OCI-LY3 (cell line): ENCODE results near the gene FCHSD1.

Source experiments
- H2AFZ ChIP-seq: fragments of 200-600, 300-600 bp; shearing (Covaris generic); 2 replicates; pipeline ENCODE4 v1.6.0; 2014; ENCODE audit warnings: antibody characterized with exemption, low read depth, low read length
- H3K27ac ChIP-seq: fragments of 200-600, 300-600 bp; sonication (generic); 2 replicates; pipeline ENCODE4 v1.5.1; 2014; ENCODE audit warnings: mild to moderate bottlenecking, low read length, moderate library complexity, mixed read lengths
- H3K27me3 ChIP-seq: fragments of 200-600, 300-600 bp; sonication (generic); 2 replicates; pipeline ENCODE4 v1.6.1; 2014; ENCODE audit warnings: low read depth, low read length, mixed read lengths
- H3K36me3 ChIP-seq: fragments of 200-600, 300-600 bp; sonication (generic); replicated peaks from 2 replicates; pipeline ENCODE3; 2014; ENCODE audit warnings: low read depth, low read length, mixed read lengths
- H3K4me1 ChIP-seq: fragments of 300-600, 200-600 bp; sonication (generic); 2 replicates; pipeline ENCODE4 v1.6.1; 2014; ENCODE audit warnings: low read length, mixed read lengths
- H3K4me2 ChIP-seq: fragments of 200-600, 300-600 bp; sonication (generic); 2 replicates; pipeline ENCODE4 v1.6.1; 2014; ENCODE audit warnings: low read length, mixed read lengths
- H3K4me3 ChIP-seq: fragments of 300-600, 200-600 bp; sonication (generic); 2 replicates; pipeline ENCODE4 v1.5.1; 2014; ENCODE audit warnings: antibody characterized with exemption, mild to moderate bottlenecking, low read length, moderate library complexity
- H3K79me2 ChIP-seq: fragments of 300-600, 200-600 bp; shearing (Covaris generic); 2 replicates; pipeline ENCODE4 v1.6.1; 2014; ENCODE audit warnings: mild to moderate bottlenecking, low read length, mixed read lengths
- H3K9ac ChIP-seq: fragments of 300-600, 200-600 bp; shearing (Covaris generic); 2 replicates; pipeline ENCODE4 v1.6.0; 2014; ENCODE audit warnings: mild to moderate bottlenecking, low read length, moderate library complexity
- H3K9me3 ChIP-seq: fragments of 200-600, 300-600 bp; shearing (Covaris generic); 2 replicates; pipeline ENCODE4 v1.6.1; 2014; ENCODE audit warnings: low read length, mixed read lengths; ENCODE audit not compliant: insufficient read depth
- H4K20me1 ChIP-seq: fragments of 200-600, 300-600 bp; sonication (generic); 2 replicates; pipeline ENCODE4 v1.6.1; 2016; ENCODE audit warnings: low read length, mixed read lengths; ENCODE audit not compliant: insufficient read depth
- EZH2phosphoT487 ChIP-seq: fragments of 200-600 bp; shearing (Covaris generic); IDR thresholded peaks from 2 replicates; pipeline ENCODE4 v1.6.1; 2018; ENCODE audit warnings: antibody characterized with exemption, mixed run types, low read depth
- TF ChIP-seq, protein P1 (sequence below): fragments of 200-600, 300-600 bp; sonication (generic); IDR thresholded peaks from 2 replicates; pipeline ENCODE4 v1.5.1; 2014; ENCODE audit warnings: antibody characterized with exemption, low read length, low read depth

Gene FCHSD1

DNA sequence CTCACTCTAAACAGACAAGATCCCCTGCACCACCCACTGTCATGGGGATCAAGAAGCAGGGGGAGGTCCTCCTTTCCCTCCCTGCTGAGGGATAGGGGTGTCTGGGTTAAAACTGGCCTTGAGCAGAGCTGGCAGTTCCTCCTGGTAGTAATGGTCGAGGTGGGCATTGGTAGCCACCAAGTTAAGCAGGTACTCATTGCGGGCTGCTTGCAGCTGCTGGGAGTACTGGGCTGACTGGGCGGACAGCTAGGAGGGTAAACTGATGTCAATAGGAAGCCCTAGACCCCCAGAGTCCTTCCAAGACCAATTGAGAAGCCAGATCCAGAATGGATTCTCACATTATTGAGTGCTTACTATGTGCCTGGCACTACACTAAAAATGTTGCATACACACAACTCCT is 3.4 kb downstream of the FCHSD1 start:
- Histone ChIP-seq H3K9me3 (no peaks in the 10 kb centered on the region), H2AFZ (no peak overlapping the region), H3K27ac (no peak overlapping the region), H3K27me3 (no peaks in the 10 kb centered on the region), H3K4me3 (no peak overlapping the region), H3K4me2 (no peak overlapping the region), H3K9ac (no peak overlapping the region), H4K20me1 (no peaks in the 10 kb centered on the region), H3K4me1 (peaks cover 4% of the 10 kb centered on the region), H3K79me2 (no peaks in the 10 kb centered on the region), H3K36me3 (no peaks in the 10 kb centered on the region)
- TF ChIP-seq, protein P1, sequence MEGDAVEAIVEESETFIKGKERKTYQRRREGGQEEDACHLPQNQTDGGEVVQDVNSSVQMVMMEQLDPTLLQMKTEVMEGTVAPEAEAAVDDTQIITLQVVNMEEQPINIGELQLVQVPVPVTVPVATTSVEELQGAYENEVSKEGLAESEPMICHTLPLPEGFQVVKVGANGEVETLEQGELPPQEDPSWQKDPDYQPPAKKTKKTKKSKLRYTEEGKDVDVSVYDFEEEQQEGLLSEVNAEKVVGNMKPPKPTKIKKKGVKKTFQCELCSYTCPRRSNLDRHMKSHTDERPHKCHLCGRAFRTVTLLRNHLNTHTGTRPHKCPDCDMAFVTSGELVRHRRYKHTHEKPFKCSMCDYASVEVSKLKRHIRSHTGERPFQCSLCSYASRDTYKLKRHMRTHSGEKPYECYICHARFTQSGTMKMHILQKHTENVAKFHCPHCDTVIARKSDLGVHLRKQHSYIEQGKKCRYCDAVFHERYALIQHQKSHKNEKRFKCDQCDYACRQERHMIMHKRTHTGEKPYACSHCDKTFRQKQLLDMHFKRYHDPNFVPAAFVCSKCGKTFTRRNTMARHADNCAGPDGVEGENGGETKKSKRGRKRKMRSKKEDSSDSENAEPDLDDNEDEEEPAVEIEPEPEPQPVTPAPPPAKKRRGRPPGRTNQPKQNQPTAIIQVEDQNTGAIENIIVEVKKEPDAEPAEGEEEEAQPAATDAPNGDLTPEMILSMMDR, result no peak
- TF ChIP-seq EZH2phosphoT487, result no peak

DNA sequence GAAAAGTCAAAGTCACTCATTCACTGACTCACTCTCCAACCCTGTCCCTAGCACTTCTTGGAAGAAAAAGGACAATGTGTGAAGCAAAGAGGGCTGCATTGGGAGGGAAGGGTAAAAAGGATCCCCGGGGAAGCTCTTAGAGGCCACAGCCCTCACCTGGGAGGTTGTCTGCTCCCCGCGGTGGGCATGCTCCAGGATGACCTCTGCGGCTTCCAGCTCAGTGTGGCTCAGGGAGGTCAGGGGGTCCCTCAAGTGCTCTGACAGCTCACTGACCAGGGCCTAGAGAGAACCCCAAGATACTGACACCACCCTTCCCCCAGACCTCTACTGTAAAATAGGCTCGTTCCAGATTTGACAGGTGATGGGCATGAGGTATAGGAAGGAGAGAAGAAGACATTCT is 4.0 kb downstream of the FCHSD1 start:
- no peaks in the 10 kb centered on the region for H3K36me3 ChIP-seq
- no peak overlapping the region for H3K4me2 ChIP-seq
- H3K4me1 ChIP-seq, result peaks cover 4% of the 10 kb centered on the region
- H3K4me3 ChIP-seq, result no peak overlapping the region
- TF ChIP-seq EZH2phosphoT487, result no peak
- TF ChIP-seq, protein P1, result no peak
- no peak overlapping the region for H3K27ac ChIP-seq
- no peaks in the 10 kb centered on the region for H3K9me3 ChIP-seq
- no peak overlapping the region for H3K9ac ChIP-seq
- no peaks in the 10 kb centered on the region for H3K27me3 ChIP-seq
- no peaks in the 10 kb centered on the region for H4K20me1 ChIP-seq
- H2AFZ ChIP-seq, result no peak overlapping the region
- no peaks in the 10 kb centered on the region for H3K79me2 ChIP-seq

DNA sequence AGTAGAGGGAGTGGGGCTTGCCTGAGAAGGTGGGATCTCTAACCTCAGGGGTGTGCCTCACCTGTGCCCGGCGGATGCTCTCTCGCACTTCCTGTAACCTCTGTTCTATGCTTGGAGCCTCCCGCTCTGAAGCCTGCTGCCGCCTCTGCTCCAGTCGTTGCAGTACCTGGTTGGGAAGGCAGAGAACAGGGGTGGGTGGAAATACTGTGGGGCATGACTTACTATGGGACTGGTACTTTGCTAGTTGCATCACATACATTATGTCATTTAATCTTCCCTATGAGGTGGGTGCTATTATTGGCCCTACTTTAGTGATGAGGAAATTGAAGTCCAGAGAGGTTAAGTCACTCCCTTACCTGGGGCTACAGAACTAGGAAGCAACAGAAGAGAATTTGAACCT is 5.2 kb downstream of the FCHSD1 start:
- Histone ChIP-seq H3K4me3 (no peak overlapping the region), H3K9ac (no peak overlapping the region), H3K4me2 (no peak overlapping the region), H3K27me3 (no peaks in the 10 kb centered on the region), H2AFZ (no peak overlapping the region), H3K36me3 (no peaks in the 10 kb centered on the region), H4K20me1 (no peaks in the 10 kb centered on the region), H3K4me1 (peaks cover 9% of the 10 kb centered on the region), H3K79me2 (no peaks in the 10 kb centered on the region), H3K27ac (no peak overlapping the region), H3K9me3 (no peaks in the 10 kb centered on the region)
- no peak for TF ChIP-seq EZH2phosphoT487
- TF ChIP-seq, protein P1, result no peak

DNA sequence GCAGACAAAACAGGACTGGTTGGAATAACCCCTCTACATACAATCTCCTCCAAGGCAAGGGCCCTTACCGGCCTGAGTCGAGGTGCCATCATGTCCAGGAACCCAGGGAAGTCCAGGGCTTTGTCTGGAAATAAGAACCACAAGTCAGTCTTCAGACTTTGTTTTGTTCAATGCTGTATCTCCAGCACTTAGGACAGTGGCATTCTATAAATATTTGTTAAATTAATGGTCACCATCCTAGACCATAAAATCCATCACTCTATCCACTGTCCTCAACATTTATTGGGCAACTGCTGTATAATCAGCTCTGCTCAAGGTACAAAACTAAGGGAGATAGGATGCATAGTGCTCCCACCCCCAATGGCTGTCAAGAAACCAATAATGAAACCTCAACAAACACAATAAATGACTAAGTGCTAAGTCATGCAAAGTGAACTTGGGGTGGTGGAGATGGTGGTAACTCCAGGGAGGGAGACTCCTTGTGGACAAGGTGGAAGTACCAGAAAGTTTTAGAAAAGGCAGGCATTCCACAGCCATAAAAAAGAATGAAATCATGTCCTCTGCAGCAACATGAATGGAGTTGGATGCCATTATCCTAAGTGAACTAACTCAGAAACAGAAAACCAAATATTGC is 9.5 kb downstream of the FCHSD1 start:
- H3K27ac ChIP-seq, result no peak overlapping the region
- no peak overlapping the region for H3K4me3 ChIP-seq
- H3K9ac ChIP-seq, result no peak overlapping the region
- H3K4me1 ChIP-seq, result peaks cover 16% of the 10 kb centered on the region
- H3K4me2 ChIP-seq, result no peak overlapping the region
- no peak overlapping the region for H2AFZ ChIP-seq
- no peaks in the 10 kb centered on the region for H4K20me1 ChIP-seq
- no peaks in the 10 kb centered on the region for H3K27me3 ChIP-seq
- TF ChIP-seq, protein P1, result no peak
- TF ChIP-seq EZH2phosphoT487, result no peak
- peaks cover 16% of the 10 kb centered on the region for H3K79me2 ChIP-seq
- peaks cover 6% of the 10 kb centered on the region for H3K36me3 ChIP-seq
- H3K9me3 ChIP-seq, result no peaks in the 10 kb centered on the region
